Stimulated activated CD4-positive, alpha-beta T cell treated with anti-CD3 and anti-CD28 coated beads, Interleukin-12 subunit alpha, Interleukin-12 subunit beta, amount 100 ng/mL, for 24 hours (primary cell): Measurements from ENCODE around the gene PDZD7.

ENCODE experiments used
- DNase-seq, 2 experiments: peaks; one replicate each; pipeline ENCODE4 v3.0.0-alpha.2; 2020; ENCODE audit warnings: low read depth in 2 of 2

Gene PDZD7

DNA sequence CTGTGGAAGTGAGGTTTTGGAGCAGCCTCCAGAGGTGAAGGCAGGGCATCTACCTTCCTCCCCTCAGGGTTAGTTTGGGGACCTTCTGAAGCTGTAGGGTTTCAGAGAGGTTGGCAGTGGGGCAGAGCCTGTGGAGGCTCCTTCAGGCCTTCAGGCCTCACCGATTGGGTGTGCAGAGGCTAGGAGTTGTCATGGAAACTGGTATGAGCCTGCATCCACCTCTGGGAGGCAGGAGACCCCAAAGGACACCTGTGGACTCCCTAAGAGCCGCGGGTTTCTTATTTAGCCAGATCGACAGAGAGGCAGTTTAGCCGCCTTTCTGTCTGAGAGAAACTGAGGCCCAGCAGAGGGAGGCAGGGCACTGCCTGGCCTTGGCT is 29.3 kb downstream of the PDZD7 start:
- no peak for DNase-seq

DNA sequence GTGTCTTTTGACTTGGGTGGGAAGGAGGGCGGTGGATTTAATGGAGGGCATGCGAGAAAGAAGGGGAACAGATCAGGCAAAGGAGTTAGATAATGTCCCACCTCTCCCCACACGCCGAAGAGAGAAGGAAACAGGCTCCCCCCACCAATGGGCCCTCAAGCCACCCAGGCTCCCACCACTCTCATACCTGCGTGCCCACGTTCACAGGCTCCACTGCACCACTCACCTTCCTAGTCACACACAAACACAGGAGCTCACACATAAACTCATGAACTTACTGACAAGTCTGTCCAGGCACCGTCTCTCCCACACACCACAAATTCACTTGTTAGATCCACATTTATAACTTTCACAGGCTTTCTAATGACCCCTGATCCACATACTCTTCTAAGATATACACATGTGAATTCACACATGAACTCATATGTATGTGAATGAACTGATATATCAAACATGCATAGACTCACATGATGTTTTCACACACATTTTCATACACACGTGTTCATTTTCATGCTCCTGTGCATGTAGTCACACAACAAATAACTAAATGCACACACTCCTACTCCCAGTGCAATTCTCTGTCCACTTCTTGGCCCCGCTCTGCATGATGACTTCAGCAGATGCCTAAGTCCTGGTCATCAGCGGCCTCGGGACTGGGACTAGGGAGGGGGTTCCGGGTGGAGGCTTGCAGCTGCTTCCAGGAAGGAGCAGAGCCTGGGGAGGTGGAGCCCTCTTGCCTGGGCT is 29.8 kb downstream of the PDZD7 start:
- no peak for DNase-seq

DNA sequence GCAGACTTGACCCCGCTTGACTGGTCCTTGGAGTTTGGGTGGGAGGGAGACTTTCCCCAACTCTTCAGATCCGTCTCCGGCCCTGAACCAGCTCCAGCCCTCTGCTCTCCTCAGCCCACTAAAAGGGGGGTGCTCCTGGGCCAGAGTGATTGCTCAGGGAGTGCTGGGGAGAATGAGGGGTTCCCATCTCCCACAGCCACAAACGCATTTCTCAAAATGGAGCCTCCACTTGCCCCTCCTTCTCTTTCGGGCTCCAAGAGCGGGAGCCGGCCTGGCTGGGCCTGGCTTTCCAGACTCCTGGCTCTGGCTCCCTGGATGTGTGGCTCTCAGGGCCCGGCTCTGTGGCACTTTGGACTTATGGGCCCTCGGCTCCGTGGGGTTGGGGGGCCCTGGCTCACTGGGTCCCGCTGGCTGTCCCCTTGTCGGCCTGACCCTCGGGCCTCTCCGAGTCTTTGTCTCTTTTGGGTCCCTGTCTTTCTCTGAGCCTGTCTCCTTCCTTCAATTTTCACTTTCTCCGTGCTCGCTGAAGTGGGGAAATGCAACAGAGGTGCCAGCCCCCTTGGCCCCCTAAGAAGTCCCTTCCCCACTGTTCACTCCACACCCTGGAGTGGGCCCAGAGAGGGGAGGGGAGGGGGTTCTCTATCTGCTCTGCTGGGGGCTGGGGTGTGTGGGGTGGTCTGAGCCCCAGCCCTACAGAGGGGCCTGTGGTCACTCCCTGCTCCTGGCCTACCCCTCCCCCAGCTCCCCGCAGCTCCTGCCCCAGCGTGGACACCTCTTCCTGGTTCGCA is 30.6 kb downstream of the PDZD7 start:
- DNase-seq = no peak

DNA sequence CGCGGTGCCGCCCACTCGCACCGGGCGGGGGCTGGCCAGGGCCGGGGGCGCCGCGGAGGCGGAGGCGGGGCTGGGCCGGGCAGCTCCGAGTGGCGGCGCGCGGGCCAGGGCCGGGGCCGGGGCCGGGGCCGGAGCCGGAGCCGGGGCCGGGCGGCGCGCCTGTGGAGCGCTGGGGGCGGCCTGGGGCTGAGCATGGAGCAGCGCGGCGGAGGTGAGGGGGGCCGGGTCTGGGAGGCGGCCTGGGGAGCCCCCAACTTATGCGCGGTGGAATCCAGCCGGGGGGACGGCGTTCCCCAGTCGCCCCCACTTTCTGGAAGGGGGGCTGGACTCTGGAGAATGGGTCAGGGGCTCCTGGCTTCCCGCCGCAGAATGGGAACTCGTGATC is 31.2 kb downstream of the PDZD7 start, which contains the start of gene LZTS2:
TSS of gene LZTS2 (plus strand) at position 67 of the 385 bp plus-strand sequence. CDS start 2,731 bp downstream, outside the sequence.
- no peak for DNase-seq

DNA sequence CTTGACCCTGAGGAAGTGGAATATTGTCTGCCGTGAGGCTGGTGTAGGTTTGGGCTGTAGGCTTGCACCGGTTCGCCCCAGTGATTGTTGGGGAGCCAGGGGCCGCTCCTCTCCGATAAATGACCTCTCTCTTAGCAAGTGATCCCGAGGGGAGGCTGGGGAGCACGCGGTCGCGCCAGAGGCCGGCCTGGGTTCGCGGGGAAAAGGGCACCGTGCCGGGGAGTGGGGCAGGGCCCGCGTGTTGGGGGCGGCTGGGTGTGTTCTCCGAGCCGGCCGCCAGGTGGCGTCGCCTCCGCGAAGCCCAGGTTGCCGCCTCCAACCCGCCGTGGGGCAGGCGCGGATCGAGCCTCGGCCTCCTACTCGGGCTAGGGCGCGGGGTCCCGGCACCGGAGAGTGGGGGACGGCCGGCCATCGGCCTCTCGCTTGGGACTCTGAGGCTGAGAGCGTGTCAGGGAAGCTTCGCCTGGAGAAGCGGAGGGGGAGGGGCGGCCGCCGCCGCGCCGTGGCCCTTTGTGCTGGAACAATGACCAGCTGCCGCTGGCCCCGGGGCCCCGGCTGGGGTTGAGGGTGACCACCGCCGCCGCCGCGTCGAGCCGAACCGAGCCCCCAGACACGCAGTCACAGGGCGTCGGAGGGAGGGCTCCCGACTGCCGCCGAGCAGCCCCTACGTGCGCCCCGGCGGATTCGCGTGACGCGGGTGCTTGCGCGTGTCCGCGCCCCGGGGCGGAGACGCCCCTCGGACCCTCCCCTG is 31.8 kb downstream of the PDZD7 start:
- DNase-seq = peak; percentile 62

DNA sequence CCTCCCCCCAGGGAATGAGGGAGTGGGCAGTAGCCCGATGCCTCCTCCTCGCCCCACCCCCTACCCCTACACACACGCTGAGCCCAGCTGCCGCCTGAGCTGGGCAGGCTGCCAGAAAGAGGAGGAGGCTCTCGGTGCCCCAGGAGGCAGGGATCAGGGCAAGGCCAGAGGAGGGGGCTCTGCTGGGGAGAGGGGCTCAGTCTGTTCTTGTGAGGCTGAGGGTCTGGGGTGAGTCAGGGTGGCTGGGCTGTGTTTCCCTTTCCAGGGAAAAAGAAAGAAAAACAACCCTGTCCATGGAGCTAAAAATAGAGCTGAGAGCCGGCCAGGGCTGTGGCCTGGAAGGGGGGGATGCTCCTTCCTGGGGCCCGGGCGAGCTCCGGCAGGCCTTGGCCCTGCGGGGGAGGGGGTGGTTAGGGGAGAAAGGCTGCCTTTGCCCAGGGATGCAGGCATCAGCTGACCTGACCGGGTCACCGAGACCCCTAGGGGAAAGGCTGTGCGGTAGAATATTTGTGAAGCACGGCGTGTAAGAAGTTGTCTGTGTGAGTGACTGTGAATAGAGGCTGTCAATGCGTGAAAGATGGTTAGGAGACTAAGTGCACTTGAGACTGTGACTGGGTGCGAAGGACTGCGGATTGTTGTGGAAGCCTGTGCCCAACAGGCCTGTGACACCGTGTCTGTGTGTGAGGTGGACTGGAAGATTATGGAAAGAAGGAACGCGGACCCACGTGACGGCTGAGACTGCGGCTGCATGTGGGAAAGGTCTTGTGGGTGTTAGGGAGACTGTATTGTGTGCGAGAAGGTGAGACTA is 32.5 kb downstream of the PDZD7 start:
- peak in 1 of 2 experiments; percentile 60 for DNase-seq

DNA sequence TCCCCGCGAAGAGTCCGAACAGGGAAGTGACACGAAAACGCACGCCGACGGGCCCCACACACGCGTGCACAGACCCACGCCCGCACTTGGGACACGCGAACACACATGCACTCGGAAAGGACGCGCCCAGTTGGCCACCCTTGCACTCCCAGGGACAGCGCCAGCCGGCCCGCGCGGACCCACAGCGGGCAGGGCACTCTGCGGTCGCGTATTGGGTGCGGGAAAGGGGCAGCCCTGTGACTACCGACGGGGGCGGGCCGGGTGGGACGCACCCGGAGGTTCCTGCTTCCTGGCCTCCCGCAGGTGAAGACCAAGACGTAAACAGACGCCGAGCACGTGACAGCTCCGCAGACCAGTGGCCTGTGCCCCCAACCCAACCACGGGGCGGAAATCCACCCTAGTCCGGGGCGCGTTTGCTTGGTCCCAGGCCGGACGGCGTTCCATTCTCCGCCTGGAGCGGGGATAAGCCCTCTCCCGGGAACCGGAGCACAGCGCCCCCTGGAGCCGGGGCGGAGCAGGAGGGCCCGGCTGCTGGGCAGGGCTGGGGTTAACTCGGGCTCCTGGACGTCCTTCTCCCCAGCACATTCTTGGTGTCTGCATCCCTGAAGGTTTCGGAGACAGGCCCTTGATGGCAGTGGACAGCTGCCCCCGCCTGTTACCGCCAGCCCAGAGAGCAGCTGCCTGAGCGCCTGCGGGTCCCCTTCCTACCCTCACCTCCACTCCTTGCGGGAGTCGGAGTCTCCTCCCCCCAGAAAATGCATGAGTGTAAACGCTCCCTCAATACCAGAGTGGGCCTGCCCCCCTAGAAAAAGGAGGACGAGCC is 33.4 kb downstream of the PDZD7 start:
- peak; percentile 43 to 64 for DNase-seq

DNA sequence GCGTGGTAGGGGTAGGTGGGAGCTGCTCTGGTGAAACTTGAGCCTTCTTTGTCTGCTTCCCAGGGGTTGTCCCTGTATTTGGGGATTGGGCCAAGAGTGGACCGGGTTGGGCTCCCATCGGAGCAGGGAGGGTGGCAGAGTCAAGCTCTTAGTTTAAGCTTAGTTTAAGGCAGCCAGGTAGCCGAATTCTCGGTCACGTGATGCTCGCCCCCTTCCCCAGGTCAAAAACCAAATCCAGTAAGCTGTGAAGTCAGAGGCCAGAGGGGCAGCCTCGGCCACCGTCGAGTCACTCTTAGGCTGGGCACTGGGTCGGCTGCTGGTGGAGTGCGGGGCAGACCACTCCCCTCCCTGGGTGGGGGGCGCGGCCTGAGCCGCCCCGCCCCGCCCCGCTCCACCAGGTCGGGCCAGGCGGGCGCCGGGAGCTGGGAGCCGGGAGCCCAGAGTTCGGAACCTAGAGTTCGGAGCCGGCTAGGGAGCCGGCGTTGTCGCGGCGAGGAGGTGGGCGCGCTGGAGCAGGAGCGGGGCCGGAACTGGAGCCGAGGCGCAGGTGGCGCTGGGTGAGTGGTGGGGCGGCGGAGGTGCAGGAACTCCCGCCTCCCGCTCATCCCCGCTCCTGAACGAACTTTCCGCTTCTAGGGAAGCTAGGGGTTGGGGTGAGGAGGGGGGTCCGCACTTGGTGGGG is 34.1 kb downstream of the PDZD7 start:
- peak in 1 of 2 experiments; percentile 27 for DNase-seq

DNA sequence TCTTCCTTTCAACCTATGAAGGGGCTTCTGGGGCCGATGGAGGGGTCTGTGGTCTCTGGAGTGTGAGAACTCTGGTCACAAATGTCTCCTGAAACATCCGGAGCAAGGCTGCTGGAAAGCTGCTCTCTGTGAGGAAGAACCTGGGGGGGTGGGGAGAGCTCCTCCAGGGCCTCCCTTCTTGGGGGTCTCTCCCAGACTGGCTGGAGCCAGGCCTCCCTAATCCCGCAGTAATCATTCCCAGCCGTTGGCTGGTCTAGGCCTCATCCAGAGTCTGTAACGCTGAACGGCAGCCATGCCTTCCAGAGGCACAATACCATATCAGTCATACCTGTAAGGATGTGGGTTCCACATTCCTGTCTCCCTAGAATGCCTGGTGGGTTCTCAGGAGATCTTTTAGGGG is 35.7 kb downstream of the PDZD7 start:
- DNase-seq = no peak

DNA sequence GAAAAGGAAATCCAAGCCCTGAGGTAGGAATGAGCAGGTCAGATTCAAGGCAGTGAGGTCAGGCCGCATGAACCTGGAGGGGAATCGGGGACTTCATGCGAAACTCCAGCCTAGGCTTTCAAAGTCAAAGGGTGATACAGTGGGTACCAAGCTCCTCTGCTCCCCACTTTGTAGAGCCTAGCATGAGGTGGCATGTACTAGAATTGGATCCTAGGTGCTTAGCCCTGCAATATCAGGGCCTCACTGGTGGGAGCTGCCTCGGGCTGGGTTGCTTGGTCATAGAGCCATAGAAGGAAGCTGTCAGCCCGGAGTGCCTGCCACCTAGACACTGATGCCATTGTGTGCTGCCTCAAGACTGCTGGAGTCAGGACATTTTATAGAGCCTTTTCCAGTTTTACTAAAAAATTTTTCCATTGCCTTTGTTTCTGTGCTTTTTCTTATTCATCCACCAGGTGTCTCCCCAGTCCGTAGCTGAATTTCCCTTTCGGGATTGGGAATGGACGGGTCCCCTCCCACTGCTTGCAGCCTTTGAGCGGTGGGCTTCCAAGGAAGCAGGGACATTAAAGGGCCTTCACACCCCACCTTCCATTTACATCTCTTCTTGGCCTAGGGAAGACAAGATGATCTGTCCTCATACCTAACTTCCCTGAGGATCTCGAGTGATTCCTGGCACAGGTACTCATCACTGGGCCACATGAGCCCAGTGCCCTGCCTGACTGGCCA is 36.8 kb downstream of the PDZD7 start:
- DNase-seq = no peak

DNA sequence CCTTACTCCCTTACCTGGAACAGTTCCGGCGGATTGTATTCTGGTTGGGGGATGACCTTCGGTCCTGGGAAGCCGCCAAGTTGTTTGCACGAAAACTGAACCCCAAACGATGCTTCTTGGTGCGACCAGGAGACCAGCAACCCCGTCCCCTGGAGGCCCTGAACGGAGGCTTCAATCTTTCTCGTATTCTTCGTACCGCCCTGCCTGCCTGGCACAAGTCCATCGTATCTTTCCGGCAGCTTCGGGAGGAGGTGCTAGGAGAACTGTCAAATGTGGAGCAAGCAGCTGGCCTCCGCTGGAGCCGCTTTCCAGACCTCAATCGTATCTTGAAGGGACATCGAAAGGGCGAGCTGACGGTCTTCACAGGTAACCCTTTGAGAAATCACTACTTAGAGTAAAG is 41.8 kb downstream of the PDZD7 start:
- no peak for DNase-seq

DNA sequence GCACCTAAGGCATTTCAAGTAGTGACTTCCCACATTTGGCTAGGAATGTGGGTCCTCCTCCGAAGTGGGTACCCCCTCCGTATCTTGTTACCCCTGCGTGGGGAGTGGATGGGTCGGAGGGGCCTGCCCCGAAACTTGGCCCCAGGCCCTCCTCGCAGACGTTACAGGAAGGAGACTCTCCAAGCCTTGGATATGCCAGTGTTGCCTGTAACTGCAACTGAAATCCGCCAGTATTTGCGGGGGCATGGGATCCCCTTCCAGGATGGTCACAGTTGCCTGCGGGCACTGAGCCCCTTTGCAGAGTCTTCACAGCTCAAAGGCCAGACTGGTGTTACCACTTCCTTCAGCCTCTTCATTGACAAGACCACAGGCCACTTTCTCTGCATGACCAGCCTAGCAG is 42.8 kb downstream of the PDZD7 start:
- no peak for DNase-seq

DNA sequence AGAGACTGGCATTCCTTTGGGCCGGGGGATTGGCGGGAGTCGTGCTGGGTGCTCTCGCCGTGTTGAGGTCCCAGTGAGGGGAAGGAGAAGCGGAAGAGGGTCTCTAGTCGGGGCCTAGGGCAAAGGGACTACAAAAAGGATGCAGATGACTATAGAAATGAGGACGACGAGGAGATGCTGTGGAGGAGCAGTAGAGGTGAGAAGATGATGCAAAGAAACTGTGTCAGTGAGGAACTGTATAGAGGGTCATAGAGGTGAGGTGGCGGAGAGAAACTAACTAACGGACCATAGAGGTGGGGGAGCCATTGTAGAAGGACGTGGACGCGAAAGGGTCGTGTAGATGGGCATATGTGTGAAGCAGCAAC is 43.3 kb downstream of the PDZD7 start:
- DNase-seq = no peak

DNA sequence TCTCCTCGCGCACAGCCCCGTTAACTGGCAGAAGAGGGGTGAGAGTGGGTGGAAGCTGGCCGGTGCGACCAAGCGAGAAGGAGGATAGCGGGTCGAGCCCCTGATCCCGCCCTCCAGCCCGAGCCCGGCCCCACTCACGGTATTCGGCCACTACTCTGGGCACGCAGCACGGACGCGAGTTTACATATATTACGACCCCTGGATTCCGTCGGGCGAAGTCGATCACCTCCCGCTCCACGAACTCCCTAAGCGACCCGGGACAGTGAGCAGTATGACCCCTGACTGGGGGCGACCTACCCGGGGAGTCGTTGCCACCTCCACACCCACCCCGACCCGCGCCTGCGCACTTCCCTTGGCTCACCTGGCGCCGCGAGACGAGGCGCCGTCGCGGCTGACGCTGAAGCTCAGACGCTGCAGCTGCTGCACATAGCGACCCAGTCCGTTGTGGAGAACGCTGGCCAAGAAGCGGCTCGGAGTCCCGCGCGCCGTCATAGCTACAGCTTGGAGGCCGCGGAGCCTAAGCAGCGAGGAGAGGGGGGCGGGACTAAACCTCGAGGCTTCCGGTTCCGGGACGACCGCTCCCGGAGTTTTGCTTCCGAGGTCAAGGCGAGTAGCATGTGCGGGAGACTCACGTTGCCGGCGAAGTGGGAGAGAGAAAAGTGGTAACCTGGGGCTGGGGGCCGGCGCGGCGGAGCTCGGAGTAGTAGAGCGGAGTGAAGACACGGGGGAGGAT is 43.8 kb downstream of the PDZD7 start, which contains the start of the genes MRPL43 and TWNK:
TSS of gene MRPL43 (minus strand) at position 546 of the 733 bp plus-strand sequence. CDS start at position 492, 54 bp downstream.
TSS of gene TWNK (plus strand) at position 592 of the 733 bp plus-strand sequence. CDS start 668 bp downstream, outside the sequence.
- DNase-seq = peak; percentile 77 to 80

DNA sequence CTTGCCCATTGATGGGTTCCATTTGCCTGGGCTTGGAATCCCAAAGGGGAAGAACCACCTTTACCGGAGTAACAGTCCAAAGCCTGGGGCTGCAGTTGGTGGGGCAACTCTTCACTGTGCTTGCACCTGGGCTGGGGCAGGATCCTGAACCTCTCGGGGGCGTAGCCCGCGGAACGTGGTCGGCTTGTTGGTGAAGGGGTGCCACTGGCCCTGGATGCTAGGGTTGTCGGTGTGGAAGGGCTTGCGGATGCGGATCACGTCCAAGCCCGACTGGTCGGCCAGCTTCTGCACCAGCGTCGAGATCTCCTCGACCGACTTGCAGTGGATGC is 44.3 kb downstream of the PDZD7 start:
- no peak for DNase-seq

DNA sequence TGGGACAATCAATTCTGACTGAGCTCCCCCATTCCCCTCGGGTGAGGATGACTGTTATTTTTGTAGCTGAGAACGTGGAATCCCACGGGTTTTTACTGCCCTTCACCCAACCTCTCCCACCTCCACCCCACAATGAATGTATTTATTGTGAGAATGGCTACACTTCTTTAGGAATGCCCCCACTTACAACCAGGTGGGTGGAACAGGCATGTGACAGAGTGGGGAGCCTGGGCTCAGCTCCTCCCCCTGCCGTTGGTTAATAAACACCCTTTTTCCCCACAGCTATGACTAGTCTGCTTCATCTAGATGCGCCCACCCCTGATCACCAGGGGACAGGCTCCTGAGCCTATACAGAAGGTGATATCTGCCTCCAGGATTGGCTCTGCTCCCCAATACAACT is 45.6 kb downstream of the PDZD7 start:
- DNase-seq = no peak

DNA sequence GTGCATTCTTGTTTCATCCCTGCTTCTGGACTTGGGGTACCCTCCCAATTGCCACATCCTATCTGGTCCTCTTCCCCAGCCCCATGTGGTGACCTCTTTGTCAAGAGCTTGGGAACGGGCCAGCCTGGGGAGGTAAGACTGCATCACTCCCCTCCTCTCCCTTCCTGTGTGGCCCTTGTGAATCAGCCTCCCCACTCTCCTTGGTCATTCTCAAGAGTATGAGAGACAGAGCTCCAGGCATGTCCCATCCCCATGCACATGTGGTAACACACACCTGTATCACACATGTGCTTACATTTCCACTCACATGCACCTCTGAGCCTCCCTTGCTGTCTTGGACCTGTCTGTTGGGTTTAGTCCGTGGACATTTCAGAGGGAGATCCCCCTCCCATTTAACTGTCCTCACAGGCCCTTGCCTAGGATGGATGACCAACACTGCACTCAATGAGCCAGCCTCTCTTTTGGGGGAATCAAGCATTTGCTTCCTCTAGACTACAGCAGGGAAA is 46.2 kb downstream of the PDZD7 start:
- no peak for DNase-seq

DNA sequence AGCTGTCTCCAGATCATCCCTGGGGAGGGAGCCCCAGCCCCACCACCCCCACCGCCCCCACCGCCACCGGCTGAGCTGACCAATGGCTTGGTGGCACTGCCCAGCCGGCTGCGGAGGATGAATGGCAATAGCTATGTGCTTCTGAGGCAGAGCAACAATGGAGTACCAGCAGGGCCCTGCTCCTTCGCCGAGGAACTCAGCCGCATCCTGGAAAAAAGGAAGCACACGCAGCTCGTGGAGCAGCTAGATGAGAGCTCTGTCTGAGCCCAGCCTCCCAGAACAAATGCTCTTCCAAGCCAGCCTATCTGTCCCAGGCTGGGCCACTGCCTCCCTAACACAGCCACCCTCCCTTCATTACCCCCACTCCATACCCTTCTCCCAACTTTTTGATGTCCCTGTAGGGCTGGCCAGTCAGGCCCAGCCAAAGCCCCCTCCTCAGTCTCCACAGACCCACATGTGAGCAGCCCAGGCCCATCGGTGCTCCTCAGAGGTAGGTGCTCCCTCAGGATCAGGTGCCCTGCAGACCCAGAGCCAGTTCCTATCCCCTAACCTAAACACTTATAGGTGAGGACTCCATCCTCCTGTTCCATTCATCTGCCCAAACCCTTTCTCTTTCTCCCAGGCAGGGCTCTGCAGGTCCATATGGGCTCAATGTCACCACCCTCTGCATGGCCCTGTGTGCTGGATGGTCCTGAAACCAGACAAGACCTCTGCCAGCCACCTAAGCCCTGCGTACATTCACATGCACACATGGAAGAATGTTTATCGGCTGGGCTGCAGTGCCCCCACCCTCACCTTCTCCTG is 46.9 kb downstream of the PDZD7 start:
- DNase-seq = no peak
